GM23338 (cell line): Measurements from ENCODE around the gene TULP1. TPM values are rescaled to one million over a fixed set of nuclear protein-coding genes. Genes with fewer than 3 reads are reported as not detected.

ENCODE experiments used
- ATAC-seq: fragments of 200-7000 bp; cut with Tn5 transposase; 3 replicates; pipeline ENCODE4 v1.9.1; 2020
- DNase-seq: peaks from one replicate; pipeline ENCODE4 v3.0.0-alpha.2; 2015; ENCODE audit warnings: low spot score
- H2AFZ ChIP-seq: fragments of 200-600 bp; sonication (generic); 2 replicates; pipeline ENCODE4 v1.8.0; 2016; ENCODE audit warnings: antibody characterized with exemption, mild to moderate bottlenecking, moderate library complexity
- H3F3A ChIP-seq: fragments of 200-600 bp; sonication (generic); replicated peaks from 2 replicates; pipeline ENCODE4 v1.8.0; 2017; ENCODE audit warnings: antibody characterized with exemption, mixed run types, low read depth
- H3K27ac ChIP-seq: fragments of 200-600 bp; sonication (generic); 2 replicates; pipeline ENCODE4 v1.6.1; 2016; ENCODE audit warnings: low read depth
- H3K27me3 ChIP-seq: fragments of 200-600 bp; sonication (generic); 2 replicates; pipeline ENCODE4 v1.8.0; 2016; ENCODE audit warnings: mild to moderate bottlenecking, mixed run types, moderate library complexity; ENCODE audit not compliant: insufficient read depth
- H3K36me3 ChIP-seq: fragments of 200-600 bp; sonication (generic); 2 replicates; pipeline ENCODE4 v1.8.0; 2016; ENCODE audit warnings: mild to moderate bottlenecking; ENCODE audit not compliant: insufficient read depth
- H3K4me1 ChIP-seq: fragments of 200-600 bp; sonication (generic); 2 replicates; pipeline ENCODE4 v1.8.0; 2016; ENCODE audit warnings: mild to moderate bottlenecking, moderate library complexity; ENCODE audit not compliant: insufficient read depth
- H3K4me2 ChIP-seq: fragments of 200-600 bp; sonication (generic); 2 replicates; pipeline ENCODE4 v1.7.1; 2017; ENCODE audit warnings: mixed run types
- H3K4me3 ChIP-seq: fragments of 200-600 bp; sonication (generic); 2 replicates; pipeline ENCODE4 v1.6.1; 2016; ENCODE audit warnings: mixed run types
- H3K79me2 ChIP-seq: fragments of 200-600 bp; sonication (generic); replicated peaks from 2 replicates; pipeline ENCODE4 v1.8.0; 2017; ENCODE audit warnings: mild to moderate bottlenecking; ENCODE audit not compliant: insufficient read depth
- H3K9me2 ChIP-seq: fragments of 200-600 bp; sonication (generic); 2 replicates; pipeline ENCODE4 v1.8.0; 2017; ENCODE audit not compliant: insufficient read depth
- H4K20me1 ChIP-seq: fragments of 200-600 bp; sonication (generic); replicated peaks from 2 replicates; pipeline ENCODE4 v1.8.0; 2017; ENCODE audit warnings: mild to moderate bottlenecking; ENCODE audit not compliant: insufficient read depth
- H3K27ac Mint-ChIP-seq: 2 replicates; pipeline ENCODE4 v1.8.0; 2020; ENCODE audit warnings: inconsistent platforms, mild to moderate bottlenecking, moderate library complexity, mixed read lengths
- H3K27me3 Mint-ChIP-seq: 3 replicates; pipeline ENCODE4 v1.8.0; 2022; ENCODE audit warnings: low read depth, mild to moderate bottlenecking, moderate library complexity, mixed read lengths, inconsistent platforms; ENCODE audit not compliant: insufficient read depth, poor library complexity
- H3K36me3 Mint-ChIP-seq: 3 replicates; pipeline ENCODE4 v1.8.0; 2021; ENCODE audit warnings: low read depth, mild to moderate bottlenecking, inconsistent platforms, moderate library complexity, mixed read lengths
- H3K4me1 Mint-ChIP-seq: 3 replicates; pipeline ENCODE4 v1.8.0; 2020; ENCODE audit warnings: mild to moderate bottlenecking, inconsistent platforms, mixed read lengths
- H3K4me3 Mint-ChIP-seq: 3 replicates; pipeline ENCODE4 v1.8.0; 2021; ENCODE audit warnings: moderate library complexity, mild to moderate bottlenecking, inconsistent platforms, mixed read lengths
- H3K9me3 Mint-ChIP-seq: 3 replicates; pipeline ENCODE4 v1.8.0; 2020; ENCODE audit warnings: moderate library complexity, mild to moderate bottlenecking, inconsistent platforms, mixed read lengths
- CREB1 ChIP-seq: fragments of 250-450 bp; sonication (Bioruptor Pico); IDR thresholded peaks from 2 replicates; pipeline ENCODE4 v1.5.0; 2020; ENCODE audit warnings: low read depth, mild to moderate bottlenecking, moderate library complexity
- CTCF ChIP-seq, 2 experiments: fragments of 200-600 bp in 1 of 2; sonication (generic) in 1 of 2; conservative IDR thresholded peaks; 2 replicates each; pipeline versions ENCODE4 v1.5.1 to v1.6.1; 2016 to 2017; ENCODE audit warnings: antibody characterized with exemption in 2 of 2, low read depth in 2 of 2, mild to moderate bottlenecking in 2 of 2, moderate library complexity in 1 of 2
- EZH2phosphoT487 ChIP-seq: fragments of 200-600 bp; sonication (generic); IDR thresholded peaks from one replicate; pipeline ENCODE4 v1.8.1; 2018; ENCODE audit warnings: antibody characterized with exemption; ENCODE audit not compliant: unreplicated experiment
- JUNB ChIP-seq: IDR thresholded peaks from one replicate; pipeline ENCODE4 v1.6.1; 2016; ENCODE audit warnings: antibody characterized with exemption; ENCODE audit not compliant: unreplicated experiment
- REST ChIP-seq: IDR thresholded peaks from one replicate; pipeline ENCODE4 v1.6.1; 2018; ENCODE audit warnings: antibody characterized with exemption; ENCODE audit not compliant: unreplicated experiment
- STAT1 ChIP-seq: IDR thresholded peaks from one replicate; pipeline ENCODE4 v1.6.1; 2016; ENCODE audit warnings: antibody characterized with exemption; ENCODE audit not compliant: unreplicated experiment
- ZNF114 ChIP-seq: fragments of 250-450 bp; sonication (Bioruptor Pico); IDR thresholded peaks from 2 replicates; pipeline ENCODE4 v1.5.0; 2020; ENCODE audit warnings: mild to moderate bottlenecking, moderate library complexity
- ZNF331 ChIP-seq: fragments of 250-450 bp; sonication (Bioruptor Pico); IDR thresholded peaks from 2 replicates; pipeline ENCODE4 v1.5.0; 2020; ENCODE audit warnings: low read depth, mild to moderate bottlenecking, moderate library complexity
- polyA plus RNA-seq: library from polyadenylated mRNA; unstranded; fragments of >200 nt; fragmentation: Nextera tagmentation; extraction: Ambion mirVana; gene quantifications from 2 replicates; pipeline ENCODE4 v1.2.1, GENCODE V29; 2016
- total RNA-seq: library from RNA; depleted of rRNA; stranded (reverse); fragments of >200 nt; shearing (Covaris generic); gene quantifications from 2 replicates; pipeline ENCODE4 v1.2.3, GENCODE V29; 2014

Gene TULP1
- total and polyA plus RNA-seq, 2 experiments from 2014 or later = 3.0 to 3.8 TPM

GRCh38 chr6:35469751-35470662 is 42.7 kb downstream of the TULP1 start:
- peak overlapping the region; percentile 99 for H3K27ac Mint-ChIP-seq
- Histone ChIP-seq H3K4me2 (peak overlapping the region; percentile 100), H3K27me3 (peaks cover 5% of the 10 kb centered on the region; the same call in 1 of the 2 replicates), H3K36me3 (peaks cover 38% of the 10 kb centered on the region), H3K79me2 (peaks cover 33% of the 10 kb centered on the region), H3K4me3 (peak overlapping the region; percentile 100), H3K9me2 (no peaks in the 10 kb centered on the region), H3K4me1 (peaks cover 25% of the 10 kb centered on the region), H3K27ac (peak overlapping the region; percentile 96), H4K20me1 (peaks cover 40% of the 10 kb centered on the region), H2AFZ (no peak overlapping the region), H3F3A (peaks cover 65% of the 10 kb centered on the region)
- no peak for TF ChIP-seq JUNB
- no peak for TF ChIP-seq EZH2phosphoT487
- no peak for TF ChIP-seq ZNF114 (CRISPR knock-in tag)
- no peak for TF ChIP-seq REST
- no peak for TF ChIP-seq ZNF331 (CRISPR knock-in tag)
- TF ChIP-seq CTCF (conservative IDR thresholded peaks at IDR 0.05; ENCODE audit: low read depth in 2 of 2) = no peak
- peaks cover 45% of the 10 kb centered on the region for H3K4me1 Mint-ChIP-seq
- no peak for DNase-seq
- H3K4me3 Mint-ChIP-seq = peak overlapping the region; percentile 93
- ATAC-seq = no peak
- peaks cover 8% of the 10 kb centered on the region; the same call in 2 of the 3 replicates for H3K9me3 Mint-ChIP-seq
- H3K36me3 Mint-ChIP-seq = peaks cover 78% of the 10 kb centered on the region
- peaks cover 61% of the 10 kb centered on the region for H3K27me3 Mint-ChIP-seq

- Histone ChIP-seq H4K20me1 (peaks cover 40% of the 10 kb centered on the region), H2AFZ (no peak overlapping the region), H3K79me2 (peaks cover 33% of the 10 kb centered on the region), H3K4me1 (peaks cover 25% of the 10 kb centered on the region), H3K36me3 (peaks cover 38% of the 10 kb centered on the region), H3K9me2 (no peaks in the 10 kb centered on the region), H3K4me2 (peak overlapping the region; percentile 100), H3K27me3 (peaks cover 5% of the 10 kb centered on the region; the same call in 1 of the 2 replicates), H3K27ac (peak overlapping the region; percentile 96), H3F3A (peaks cover 58% of the 10 kb centered on the region), H3K4me3 (peak overlapping the region; percentile 100)
- H3K27ac Mint-ChIP-seq = peak overlapping the region; percentile 99
- H3K4me1 Mint-ChIP-seq = peaks cover 45% of the 10 kb centered on the region
- H3K27me3 Mint-ChIP-seq = peaks cover 52% of the 10 kb centered on the region
- ATAC-seq (peak; percentile 11), DNase-seq (no peak)
- H3K4me3 Mint-ChIP-seq = peak overlapping the region; percentile 93
- peaks cover 76% of the 10 kb centered on the region for H3K36me3 Mint-ChIP-seq
- H3K9me3 Mint-ChIP-seq = peaks cover 8% of the 10 kb centered on the region; the same call in 2 of the 3 replicates
- TF ChIP-seq ZNF331 (CRISPR knock-in tag) (no peak), CTCF (conservative IDR thresholded peaks at IDR 0.05; ENCODE audit: low read depth in 2 of 2) (no peak), REST (no peak), CREB1 (CRISPR knock-in tag) (no peak), STAT1 (no peak)
These were observed 43.5 kb downstream of the TULP1 start for GRCh38 chr6:35468980-35469750.
